HepG2 (cell line): ENCODE data around the gene DACT2. TPM values are rescaled to one million over a fixed set of nuclear protein-coding genes. Genes with fewer than 3 reads are reported as not detected.

ENCODE experiments used
- ATF5 ChIP-seq: sonication (generic); formaldehyde crosslinking; IDR thresholded peaks from 2 replicates; pipeline ENCODE4 v1.4.0; 2020; ENCODE audit warnings: mild to moderate bottlenecking, low read depth, missing genetic modification reagents
- CREB1 ChIP-seq, 2 experiments: fragments of 450-650 bp in 1 of 2; IDR thresholded peaks; 2 replicates each; pipeline ENCODE4 v1.6.1; 2016 to 2017; ENCODE audit warnings: control low read depth in 1 of 2, mild to moderate bottlenecking in 1 of 2, missing compliant biosample characterization in 1 of 2, missing genetic modification characterization in 1 of 2
- CSRNP1 ChIP-seq: sonication (generic); formaldehyde crosslinking; IDR thresholded peaks from 2 replicates; pipeline ENCODE4 v1.8.1; 2023; ENCODE audit warnings: mild to moderate bottlenecking, missing genetic modification reagents
- PAWR ChIP-seq: sonication (generic); formaldehyde crosslinking; IDR thresholded peaks from 2 replicates; pipeline ENCODE4 v1.4.0; 2020; ENCODE audit warnings: missing genetic modification reagents, mild to moderate bottlenecking, borderline replicate concordance
- RARG ChIP-seq: sonication (generic); formaldehyde crosslinking; IDR thresholded peaks from 2 replicates; pipeline ENCODE4 v1.4.0; 2020; ENCODE audit warnings: low read depth, mild to moderate bottlenecking, missing genetic modification reagents
- RFX3 ChIP-seq: IDR thresholded peaks from 2 replicates; pipeline ENCODE4 v1.6.1; 2016; ENCODE audit warnings: missing biosample characterization, missing genetic modification reagents
- SETDB1 ChIP-seq: sonication (generic); formaldehyde crosslinking; IDR thresholded peaks from 2 replicates; pipeline ENCODE4 v1.5.1; 2020; ENCODE audit warnings: missing genetic modification reagents, mild to moderate bottlenecking, borderline replicate concordance
- TAF15 ChIP-seq: fragments of 200-400 bp; formaldehyde crosslinking; IDR thresholded peaks from one replicate; pipeline ENCODE4 v1.6.1; 2018; ENCODE audit warnings: mild to moderate bottlenecking, low read depth, low read length; ENCODE audit not compliant: poor library complexity, severe bottlenecking
- TBP ChIP-seq: sonication (generic); formaldehyde crosslinking; IDR thresholded peaks from 2 replicates; pipeline ENCODE4 v1.5.0; 2020; ENCODE audit warnings: missing genetic modification reagents
- TOE1 ChIP-seq: sonication (generic); formaldehyde crosslinking; IDR thresholded peaks from 2 replicates; pipeline ENCODE4 v1.4.0; 2020; ENCODE audit warnings: mild to moderate bottlenecking, missing genetic modification reagents
- ZNF101 ChIP-seq: sonication (generic); formaldehyde crosslinking; IDR thresholded peaks from 2 replicates; pipeline ENCODE4 v1.4.0; 2020; ENCODE audit warnings: mild to moderate bottlenecking, low read depth, missing genetic modification reagents, borderline replicate concordance
- ZNF282 ChIP-seq: fragments of 450-650 bp; IDR thresholded peaks from 2 replicates; pipeline ENCODE4 v1.6.1; 2018; ENCODE audit not compliant: partially characterized antibody
- ZNF3 ChIP-seq: IDR thresholded peaks from 2 replicates; pipeline ENCODE4 v1.7.0; 2017; ENCODE audit warnings: inconsistent platforms
- ZNF441 ChIP-seq: sonication (generic); formaldehyde crosslinking; IDR thresholded peaks from 2 replicates; pipeline ENCODE4 v1.7.0; 2021; ENCODE audit warnings: missing genetic modification reagents, borderline replicate concordance
- ZNF678 ChIP-seq: sonication (generic); formaldehyde crosslinking; IDR thresholded peaks from 2 replicates; pipeline ENCODE4 v1.4.0; 2020; ENCODE audit warnings: mild to moderate bottlenecking, missing genetic modification reagents
- ZNF766 ChIP-seq: sonication (generic); formaldehyde crosslinking; IDR thresholded peaks from 2 replicates; pipeline ENCODE4 v1.5.0; 2020; ENCODE audit warnings: missing genetic modification reagents, borderline replicate concordance
- polyA plus RNA-seq, 8 experiments: library from polyadenylated mRNA; depleted of rRNA in 3 of 8; stranded (reverse) in 7 of 8; unstranded in 1 of 8; fragments of >200 nt; fragmentation: Illumina TruSeq in 4 of 8; extraction: Trizol in 4 of 8; gene quantifications; 2 replicates each; pipeline versions ENCODE4 v1.2.1 to v1.2.3, GENCODE V29; 2011 to 2016; ENCODE audit warnings: low read depth in 4 of 8, missing spikeins in 1 of 8, mixed read lengths in 1 of 8; ENCODE audit not compliant: insufficient read depth in 1 of 8
- total RNA-seq, 5 experiments: library from RNA; depleted of rRNA; stranded (reverse); fragments of >200 nt; fragmentation: Illumina TruSeq; extraction: Trizol; gene quantifications; 2 replicates each; pipeline ENCODE4 v1.2.3, GENCODE V29; 2016; ENCODE audit warnings: low read depth in 1 of 5
- TF ChIP-seq, protein P1 (sequence below): sonication (generic); formaldehyde crosslinking; IDR thresholded peaks from 2 replicates; pipeline ENCODE4 v1.9.0; 2021; ENCODE audit warnings: missing genetic modification reagents, borderline replicate concordance
- TF ChIP-seq, protein P2 (sequence below): fragments of 450-650 bp; IDR thresholded peaks from 2 replicates; pipeline ENCODE4 v1.6.1; 2017; ENCODE audit warnings: mild to moderate bottlenecking

The DACT2 gene
- total and polyA plus RNA-seq, 2 of the 13 experiments (the other 11 are each of a cell fraction or from before 2014, with no cell fraction given), result 0.15 TPM; not detected in 1

GRCh38 chr6:168264593-168265335, 54.8 kb downstream of the DACT2 start (continued):
- TF ChIP-seq CREB1 (IDR thresholded peaks at IDR 0.05) (no peak), CREB1 (CRISPR knock-in tag; IDR thresholded peaks at IDR 0.05) (no peak; the same call in 1 of the 2 replicates), RFX3 (CRISPR knock-in tag) (no peak), TAF15 (no peak), ZNF766 (CRISPR knock-in tag) (no peak; the same call in 1 of the 2 replicates), TBP (CRISPR knock-in tag) (no peak), ZNF101 (CRISPR knock-in tag) (no peak), ZNF441 (no peak), ZNF3 (no peak), ZNF678 (CRISPR knock-in tag) (no peak), SETDB1 (CRISPR knock-in tag) (no peak), RARG (CRISPR knock-in tag) (no peak), TOE1 (CRISPR knock-in tag) (no peak), CSRNP1 (CRISPR knock-in tag) (no peak), PAWR (CRISPR knock-in tag) (no peak), ZNF282 (no peak), ATF5 (CRISPR knock-in tag) (no peak)
- TF ChIP-seq, protein P1, sequence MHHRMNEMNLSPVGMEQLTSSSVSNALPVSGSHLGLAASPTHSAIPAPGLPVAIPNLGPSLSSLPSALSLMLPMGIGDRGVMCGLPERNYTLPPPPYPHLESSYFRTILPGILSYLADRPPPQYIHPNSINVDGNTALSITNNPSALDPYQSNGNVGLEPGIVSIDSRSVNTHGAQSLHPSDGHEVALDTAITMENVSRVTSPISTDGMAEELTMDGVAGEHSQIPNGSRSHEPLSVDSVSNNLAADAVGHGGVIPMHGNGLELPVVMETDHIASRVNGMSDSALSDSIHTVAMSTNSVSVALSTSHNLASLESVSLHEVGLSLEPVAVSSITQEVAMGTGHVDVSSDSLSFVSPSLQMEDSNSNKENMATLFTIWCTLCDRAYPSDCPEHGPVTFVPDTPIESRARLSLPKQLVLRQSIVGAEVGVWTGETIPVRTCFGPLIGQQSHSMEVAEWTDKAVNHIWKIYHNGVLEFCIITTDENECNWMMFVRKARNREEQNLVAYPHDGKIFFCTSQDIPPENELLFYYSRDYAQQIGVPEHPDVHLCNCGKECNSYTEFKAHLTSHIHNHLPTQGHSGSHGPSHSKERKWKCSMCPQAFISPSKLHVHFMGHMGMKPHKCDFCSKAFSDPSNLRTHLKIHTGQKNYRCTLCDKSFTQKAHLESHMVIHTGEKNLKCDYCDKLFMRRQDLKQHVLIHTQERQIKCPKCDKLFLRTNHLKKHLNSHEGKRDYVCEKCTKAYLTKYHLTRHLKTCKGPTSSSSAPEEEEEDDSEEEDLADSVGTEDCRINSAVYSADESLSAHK (CRISPR knock-in tag), result no peak
- TF ChIP-seq, protein P2, sequence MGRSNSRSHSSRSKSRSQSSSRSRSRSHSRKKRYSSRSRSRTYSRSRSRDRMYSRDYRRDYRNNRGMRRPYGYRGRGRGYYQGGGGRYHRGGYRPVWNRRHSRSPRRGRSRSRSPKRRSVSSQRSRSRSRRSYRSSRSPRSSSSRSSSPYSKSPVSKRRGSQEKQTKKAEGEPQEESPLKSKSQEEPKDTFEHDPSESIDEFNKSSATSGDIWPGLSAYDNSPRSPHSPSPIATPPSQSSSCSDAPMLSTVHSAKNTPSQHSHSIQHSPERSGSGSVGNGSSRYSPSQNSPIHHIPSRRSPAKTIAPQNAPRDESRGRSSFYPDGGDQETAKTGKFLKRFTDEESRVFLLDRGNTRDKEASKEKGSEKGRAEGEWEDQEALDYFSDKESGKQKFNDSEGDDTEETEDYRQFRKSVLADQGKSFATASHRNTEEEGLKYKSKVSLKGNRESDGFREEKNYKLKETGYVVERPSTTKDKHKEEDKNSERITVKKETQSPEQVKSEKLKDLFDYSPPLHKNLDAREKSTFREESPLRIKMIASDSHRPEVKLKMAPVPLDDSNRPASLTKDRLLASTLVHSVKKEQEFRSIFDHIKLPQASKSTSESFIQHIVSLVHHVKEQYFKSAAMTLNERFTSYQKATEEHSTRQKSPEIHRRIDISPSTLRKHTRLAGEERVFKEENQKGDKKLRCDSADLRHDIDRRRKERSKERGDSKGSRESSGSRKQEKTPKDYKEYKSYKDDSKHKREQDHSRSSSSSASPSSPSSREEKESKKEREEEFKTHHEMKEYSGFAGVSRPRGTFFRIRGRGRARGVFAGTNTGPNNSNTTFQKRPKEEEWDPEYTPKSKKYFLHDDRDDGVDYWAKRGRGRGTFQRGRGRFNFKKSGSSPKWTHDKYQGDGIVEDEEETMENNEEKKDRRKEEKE, result no peak
